Testis (tissue), 3 donors: ENCODE measurements around the gene RAB6B. TPM values are rescaled to one million over a fixed set of nuclear protein-coding genes. Genes with fewer than 3 reads are reported as not detected.
"Not testable (repeated sequence)": the region's sequence is repeated elsewhere in the genome, so short reads cannot be mapped to it uniquely, and the experiment has no call there.

Experiments
- DNase-seq: peaks from one replicate; pipeline ENCODE4 v3.0.0-alpha.2; 2019
- H3K27ac ChIP-seq, 2 donors: fragments of 200-600 bp; sonication (generic); one replicate each; pipeline ENCODE4 v1.5.1; 2019
- H3K27me3 ChIP-seq: fragments of 200-600 bp; sonication (generic); one replicate; pipeline ENCODE4 v1.5.1; 2019
- H3K36me3 ChIP-seq: fragments of 200-600 bp; sonication (generic); one replicate; pipeline ENCODE4 v1.5.1; 2017; ENCODE audit warnings: low read depth; ENCODE audit errors: missing control alignments
- H3K4me1 ChIP-seq: fragments of 200-600 bp; sonication (generic); one replicate; pipeline ENCODE4 v1.5.1; 2019
- H3K4me3 ChIP-seq, 2 donors: fragments of 200-600 bp; sonication (generic); one replicate each; pipeline ENCODE4 v1.5.1; 2017 to 2019
- H3K9me3 ChIP-seq: fragments of 200-600 bp; sonication (generic); one replicate; pipeline ENCODE4 v1.5.1; 2017
- POLR2A ChIP-seq: fragments of 450-650 bp; IDR thresholded peaks from one replicate; pipeline ENCODE4 v1.6.1; 2017; ENCODE audit warnings: antibody characterized with exemption, mild to moderate bottlenecking, moderate library complexity
- WGBS, 2 donors: methylation state at CpG; one replicate each; pipeline ENCODE4 v1.1.5; 2018; 5-methylcytosine and 5-hydroxymethylcytosine counted together
- intact Hi-C: fragments of 100-400 bp; cut with DNase I; formaldehyde crosslinking; loops from one replicate; pipeline ENCODE4 v1.15.1; 2023; ENCODE audit warnings: low total_unique reads
- polyA plus RNA-seq: library from polyadenylated mRNA; stranded (reverse); fragments of 350-450 nt; fragmentation: Illumina TruSeq; extraction: RNeasy Lipid Tissue Mini Kit (QIAGEN cat#74804); gene quantifications from one replicate; pipeline ENCODE4 v1.2.3, GENCODE V29; 2014; ENCODE audit warnings: low read depth, low replicate concordance; ENCODE audit not compliant: insufficient read depth
- total RNA-seq, 2 donors: library from RNA; depleted of rRNA; stranded (reverse); fragments of >200 nt; gene quantifications; one replicate each; pipeline ENCODE4 v1.2.3, GENCODE V29; 2016
- TF ChIP-seq, protein P1 (sequence below), 3 experiments: fragments of 450-650 bp in 2 of 3; fragments of 200-600 bp in 1 of 3; sonication (generic) in 1 of 3; IDR thresholded peaks; one replicate each; pipeline ENCODE4 v1.5.1; 2016 to 2019; ENCODE audit warnings: antibody characterized with exemption in 3 of 3, mild to moderate bottlenecking in 2 of 3, moderate library complexity in 1 of 3

The RAB6B gene
- total and polyA plus RNA-seq, 3 donors from 2014 or later, result 5.1 to 8.6 (median 7.0) TPM

DNA sequence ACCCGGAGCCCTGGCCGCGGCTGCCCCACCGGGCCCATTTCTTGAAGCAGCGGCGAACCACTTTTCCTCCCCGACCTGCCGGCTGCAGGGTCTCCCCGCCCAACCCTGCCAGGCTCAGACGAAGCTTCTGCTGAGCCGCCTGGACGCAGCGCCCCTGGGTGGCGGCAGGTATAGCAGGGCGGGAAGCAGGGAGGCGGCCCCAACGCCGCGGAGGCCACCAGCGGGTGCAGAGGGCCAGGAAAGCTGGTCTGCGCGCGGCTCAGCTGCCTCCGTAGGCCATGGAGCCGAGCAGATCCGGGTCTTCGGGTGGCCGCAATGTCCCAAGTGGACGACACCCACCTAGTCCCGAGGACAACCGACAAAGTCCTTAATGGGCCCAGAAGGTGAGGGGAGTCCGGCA, 111.9 kb downstream of the RAB6B start:
- intact Hi-C loops, result no loop called here
- Histone ChIP-seq H3K9me3 (no peaks in the 10 kb centered on the region), H3K4me1 (no peaks in the 10 kb centered on the region), H3K36me3 (no peaks in the 10 kb centered on the region), H3K27me3 (no peaks in the 10 kb centered on the region), H3K27ac (peak overlapping the region in 1 of 2 donors; percentile 36), H3K4me3 (peak overlapping the region; percentile 34 to 37)
- 38 to 55% methylated on average over 19 to 32 of the region's 32 CpGs for WGBS, 2 donors
- TF ChIP-seq, protein P1, sequence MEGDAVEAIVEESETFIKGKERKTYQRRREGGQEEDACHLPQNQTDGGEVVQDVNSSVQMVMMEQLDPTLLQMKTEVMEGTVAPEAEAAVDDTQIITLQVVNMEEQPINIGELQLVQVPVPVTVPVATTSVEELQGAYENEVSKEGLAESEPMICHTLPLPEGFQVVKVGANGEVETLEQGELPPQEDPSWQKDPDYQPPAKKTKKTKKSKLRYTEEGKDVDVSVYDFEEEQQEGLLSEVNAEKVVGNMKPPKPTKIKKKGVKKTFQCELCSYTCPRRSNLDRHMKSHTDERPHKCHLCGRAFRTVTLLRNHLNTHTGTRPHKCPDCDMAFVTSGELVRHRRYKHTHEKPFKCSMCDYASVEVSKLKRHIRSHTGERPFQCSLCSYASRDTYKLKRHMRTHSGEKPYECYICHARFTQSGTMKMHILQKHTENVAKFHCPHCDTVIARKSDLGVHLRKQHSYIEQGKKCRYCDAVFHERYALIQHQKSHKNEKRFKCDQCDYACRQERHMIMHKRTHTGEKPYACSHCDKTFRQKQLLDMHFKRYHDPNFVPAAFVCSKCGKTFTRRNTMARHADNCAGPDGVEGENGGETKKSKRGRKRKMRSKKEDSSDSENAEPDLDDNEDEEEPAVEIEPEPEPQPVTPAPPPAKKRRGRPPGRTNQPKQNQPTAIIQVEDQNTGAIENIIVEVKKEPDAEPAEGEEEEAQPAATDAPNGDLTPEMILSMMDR (IDR thresholded peaks at IDR 0.05), result no peak
- TF ChIP-seq POLR2A, result no peak
- DNase-seq, result peak; percentile 23

- Histone ChIP-seq H3K4me3 (no peak overlapping the region), H3K9me3 (no peaks in the 10 kb centered on the region), H3K36me3 (no peaks in the 10 kb centered on the region), H3K27me3 (no peaks in the 10 kb centered on the region), H3K4me1 (no peaks in the 10 kb centered on the region), H3K27ac (no peak overlapping the region)
- no peak for DNase-seq
- WGBS, 2 donors, result 65 to 85% methylated on average over 2 of the region's 2 CpGs
- no peak for TF ChIP-seq POLR2A
- TF ChIP-seq, protein P1 (IDR thresholded peaks at IDR 0.05), result no peak
- intact Hi-C loops, result no loop called here
Observed at GRCh38 chr3:133782454-133782853, 113.2 kb downstream of the RAB6B start.

- no peak for TF ChIP-seq POLR2A
- TF ChIP-seq, protein P1 (IDR thresholded peaks at IDR 0.05), result no peak
- intact Hi-C loops, result no loop called here
Observed at GRCh38 chr3:133781570-133781969, 114.1 kb downstream of the RAB6B start.

GRCh38 chr3:133780756-133781155, 114.9 kb downstream of the RAB6B start:
- H3K9me3 ChIP-seq, H3K36me3 ChIP-seq, H3K4me1 ChIP-seq, H3K27ac ChIP-seq, DNase-seq, intact Hi-C loops, H3K27me3 ChIP-seq, H3K4me3 ChIP-seq: not testable (repeated sequence)
- WGBS, 2 donors, result 94 to 97% methylated on average over 6 of the region's 6 CpGs

More at GRCh38 chr3:133781570-133781969, 114.1 kb downstream of the RAB6B start:
- H3K4me1 ChIP-seq, result no peaks in the 10 kb centered on the region
- H3K9me3 ChIP-seq, result no peaks in the 10 kb centered on the region
- no peaks in the 10 kb centered on the region for H3K36me3 ChIP-seq
- no peak overlapping the region for H3K4me3 ChIP-seq
- no peak overlapping the region for H3K27ac ChIP-seq
- no peaks in the 10 kb centered on the region for H3K27me3 ChIP-seq
- DNase-seq, result no peak

GRCh38 chr3:133779626-133780203, 116.0 kb downstream of the RAB6B start:
- Histone ChIP-seq H3K27ac (no peak overlapping the region), H3K36me3 (no peaks in the 10 kb centered on the region), H3K9me3 (no peaks in the 10 kb centered on the region), H3K4me3 (no peak overlapping the region), H3K27me3 (no peaks in the 10 kb centered on the region), H3K4me1 (no peaks in the 10 kb centered on the region)
- 69 to 92% methylated on average over 4 of the region's 4 CpGs for WGBS, 2 donors
- DNase-seq, result no peak
- intact Hi-C loops, result no loop called here
- TF ChIP-seq, protein P1 (IDR thresholded peaks at IDR 0.05), result no peak
- TF ChIP-seq POLR2A, result no peak
